Immature natural killer cell (primary cell): Measurements from ENCODE around the gene YTHDF1. TPM values are rescaled to one million over a fixed set of nuclear protein-coding genes. Genes with fewer than 3 reads are reported as not detected.
A peak's percentile ranks its signal among the peaks of the same experiment; 100 is the strongest.

Source experiments
- DNase-seq, 3 donors: peaks; one replicate each; pipeline ENCODE4 v3.0.0; 2022; ENCODE audit warnings: mixed read lengths in 1 of 3
- H3K27ac Mint-ChIP-seq, 6 donors: one replicate each; pipeline ENCODE4 v1.8.0; 2020; ENCODE audit warnings: mixed read lengths in 6 of 6, mild to moderate bottlenecking in 5 of 6, inconsistent platforms in 4 of 6, moderate library complexity in 3 of 6
- H3K27me3 Mint-ChIP-seq, 3 donors: one replicate each; pipeline ENCODE4 v1.8.0; 2020 to 2021; ENCODE audit warnings: low read depth in 3 of 3, mild to moderate bottlenecking in 3 of 3, mixed read lengths in 3 of 3, moderate library complexity in 3 of 3, inconsistent platforms in 1 of 3
- H3K36me3 Mint-ChIP-seq, 3 donors: one replicate each; pipeline ENCODE4 v1.8.0; 2020; ENCODE audit warnings: mixed read lengths in 3 of 3, inconsistent platforms in 2 of 3, mild to moderate bottlenecking in 2 of 3
- H3K4me1 Mint-ChIP-seq, 2 donors: one replicate each; pipeline ENCODE4 v1.8.0; 2020; ENCODE audit warnings: inconsistent platforms in 2 of 2, mild to moderate bottlenecking in 2 of 2, mixed read lengths in 2 of 2, moderate library complexity in 1 of 2
- H3K4me3 Mint-ChIP-seq, 5 donors: one replicate each; pipeline ENCODE4 v1.8.0; 2020; ENCODE audit warnings: mild to moderate bottlenecking in 5 of 5, mixed read lengths in 5 of 5, inconsistent platforms in 3 of 5, moderate library complexity in 3 of 5
- H3K9me3 Mint-ChIP-seq, 6 donors: one replicate each; pipeline ENCODE4 v1.8.0; 2020; ENCODE audit warnings: mild to moderate bottlenecking in 6 of 6, mixed read lengths in 6 of 6, inconsistent platforms in 4 of 6, moderate library complexity in 3 of 6
- polyA plus RNA-seq, 3 donors: library from polyadenylated mRNA; unstranded; fragments of 300-500 nt; fragmentation: Illumina TruSeq; gene quantifications; one replicate each; pipeline ENCODE4 v1.2.3, GENCODE V29; 2021

Gene YTHDF1
- 10 to 100 TPM; 22.6 to 30.7 (median 24.1) TPM for polyA plus RNA-seq

- Mint-ChIP-seq H3K27me3 (peaks cover 5 to 9% (median 8%) of the 10 kb centered on the region in 3 donors), H3K9me3 (no peaks in the 10 kb centered on the region), H3K27ac (peak within 1 kb of the TSS; percentile 79 to 95 (median 89)), H3K4me1 (peaks cover 41 to 48% of the 10 kb centered on the region in 2 donors), H3K36me3 (peaks cover 0 to 15% (median 8%) of the 10 kb centered on the region in 3 donors), H3K4me3 (peak within 1 kb of the TSS; percentile 89 to 91 (median 90))
- DNase-seq = peak; percentile 97 to 98 (median 97)
These were observed at the start of gene YTHDF1 for GRCh38 chr20:63216041-63216848. TSS of gene YTHDF1 (minus strand) at chr20:63216131. CDS start at chr20:63215892, 239 bp downstream.

- H3K27me3 Mint-ChIP-seq = peaks cover 0 to 11% (median 2%) of the 10 kb centered on the region in 3 donors
- no peak for DNase-seq
- no peaks in the 10 kb centered on the region for H3K9me3 Mint-ChIP-seq
- no peak overlapping the region for H3K27ac Mint-ChIP-seq
- no peak overlapping the region for H3K4me3 Mint-ChIP-seq
- H3K4me1 Mint-ChIP-seq = peaks cover 0 to 4% of the 10 kb centered on the region in 2 donors
- no peaks in the 10 kb centered on the region for H3K36me3 Mint-ChIP-seq
These were observed 48.6 kb upstream of the YTHDF1 start for GRCh38 chr20:63264519-63264918.

GRCh38 chr20:63264000-63264399 is 48.1 kb upstream of the YTHDF1 start:
- peaks cover 0 to 11% (median 2%) of the 10 kb centered on the region in 3 donors for H3K27me3 Mint-ChIP-seq
- H3K4me1 Mint-ChIP-seq = peaks cover 0 to 4% of the 10 kb centered on the region in 2 donors
- H3K4me3 Mint-ChIP-seq = no peak overlapping the region
- H3K36me3 Mint-ChIP-seq = no peaks in the 10 kb centered on the region
- H3K27ac Mint-ChIP-seq = no peak overlapping the region
- no peaks in the 10 kb centered on the region for H3K9me3 Mint-ChIP-seq
- no peak for DNase-seq

GRCh38 chr20:63262836-63263235 is 46.9 kb upstream of the YTHDF1 start:
- Mint-ChIP-seq H3K4me3 (no peak overlapping the region), H3K36me3 (no peaks in the 10 kb centered on the region), H3K4me1 (peaks cover 0 to 4% of the 10 kb centered on the region in 2 donors), H3K27me3 (peaks cover 0 to 8% (median 2%) of the 10 kb centered on the region in 3 donors), H3K27ac (no peak overlapping the region), H3K9me3 (no peaks in the 10 kb centered on the region)
- DNase-seq = no peak

- peaks cover 0 to 4% of the 10 kb centered on the region in 2 donors for H3K4me1 Mint-ChIP-seq
- H3K36me3 Mint-ChIP-seq = no peaks in the 10 kb centered on the region
- H3K4me3 Mint-ChIP-seq = peak overlapping the region in 2 of 5 donors; percentile 27 to 52
- H3K27ac Mint-ChIP-seq = peak overlapping the region in 1 of 6 donors; percentile 70
- peaks cover 2 to 9% (median 4%) of the 10 kb centered on the region in 3 donors for H3K27me3 Mint-ChIP-seq
- H3K9me3 Mint-ChIP-seq = no peaks in the 10 kb centered on the region
- no peak for DNase-seq
These were observed 46.0 kb upstream of the YTHDF1 start for GRCh38 chr20:63261795-63262528.

- no peak overlapping the region for H3K4me3 Mint-ChIP-seq
- peaks cover 2 to 9% (median 4%) of the 10 kb centered on the region in 3 donors for H3K27me3 Mint-ChIP-seq
- DNase-seq = no peak
- no peaks in the 10 kb centered on the region for H3K9me3 Mint-ChIP-seq
- H3K4me1 Mint-ChIP-seq = peaks cover 0 to 4% of the 10 kb centered on the region in 2 donors
- H3K36me3 Mint-ChIP-seq = no peaks in the 10 kb centered on the region
- no peak overlapping the region for H3K27ac Mint-ChIP-seq
These were observed 45.3 kb upstream of the YTHDF1 start for GRCh38 chr20:63261060-63261794.

- H3K27me3 Mint-ChIP-seq = peaks cover 2 to 12% (median 4%) of the 10 kb centered on the region in 3 donors
- H3K4me3 Mint-ChIP-seq = no peak overlapping the region
- H3K4me1 Mint-ChIP-seq = peaks cover 0 to 4% of the 10 kb centered on the region in 2 donors
- no peaks in the 10 kb centered on the region for H3K9me3 Mint-ChIP-seq
- H3K27ac Mint-ChIP-seq = no peak overlapping the region
- DNase-seq = no peak
- H3K36me3 Mint-ChIP-seq = no peaks in the 10 kb centered on the region
These were observed 44.6 kb upstream of the YTHDF1 start for GRCh38 chr20:63260521-63260920.

GRCh38 chr20:63259734-63260460 is 44.0 kb upstream of the YTHDF1 start:
- no peaks in the 10 kb centered on the region for H3K9me3 Mint-ChIP-seq
- H3K4me3 Mint-ChIP-seq = no peak overlapping the region
- peaks cover 2 to 16% (median 2%) of the 10 kb centered on the region in 3 donors for H3K27me3 Mint-ChIP-seq
- H3K4me1 Mint-ChIP-seq = peaks cover 0 to 4% of the 10 kb centered on the region in 2 donors
- DNase-seq = no peak
- no peaks in the 10 kb centered on the region for H3K36me3 Mint-ChIP-seq
- no peak overlapping the region for H3K27ac Mint-ChIP-seq

- no peaks in the 10 kb centered on the region for H3K9me3 Mint-ChIP-seq
- no peaks in the 10 kb centered on the region for H3K36me3 Mint-ChIP-seq
- no peak overlapping the region for H3K27ac Mint-ChIP-seq
- H3K4me3 Mint-ChIP-seq = no peak overlapping the region
- DNase-seq = no peak
- H3K4me1 Mint-ChIP-seq = peaks cover 0 to 4% of the 10 kb centered on the region in 2 donors
- peaks cover 2 to 13% (median 4%) of the 10 kb centered on the region in 3 donors for H3K27me3 Mint-ChIP-seq
These were observed 42.9 kb upstream of the YTHDF1 start for GRCh38 chr20:63258781-63259180.

- DNase-seq = no peak
- Mint-ChIP-seq H3K4me1 (peaks cover 0 to 8% of the 10 kb centered on the region in 2 donors), H3K27me3 (peaks cover 9 to 15% (median 9%) of the 10 kb centered on the region in 3 donors), H3K27ac (no peak overlapping the region), H3K4me3 (no peak overlapping the region), H3K36me3 (no peaks in the 10 kb centered on the region), H3K9me3 (no peaks in the 10 kb centered on the region)
These were observed 41.7 kb upstream of the YTHDF1 start for GRCh38 chr20:63257629-63258028.

- no peak for DNase-seq
- Mint-ChIP-seq H3K27ac (peak overlapping the region in 1 of 6 donors; percentile 19), H3K27me3 (peaks cover 10 to 15% (median 13%) of the 10 kb centered on the region in 3 donors), H3K4me1 (peaks cover 0 to 6% of the 10 kb centered on the region in 2 donors), H3K4me3 (no peak overlapping the region), H3K36me3 (no peaks in the 10 kb centered on the region), H3K9me3 (no peaks in the 10 kb centered on the region)
These were observed 41.0 kb upstream of the YTHDF1 start for GRCh38 chr20:63256954-63257353.

- Mint-ChIP-seq H3K27ac (no peak overlapping the region), H3K4me1 (peaks cover 0 to 4% of the 10 kb centered on the region in 2 donors), H3K9me3 (no peaks in the 10 kb centered on the region), H3K4me3 (no peak overlapping the region), H3K36me3 (no peaks in the 10 kb centered on the region), H3K27me3 (peaks cover 13 to 15% (median 13%) of the 10 kb centered on the region in 3 donors)
- DNase-seq = no peak
These were observed 40.2 kb upstream of the YTHDF1 start for GRCh38 chr20:63255931-63256704.
